HepG2 (cell line): Measurements from ENCODE around the gene OASL. TPM values are rescaled to one million over a fixed set of nuclear protein-coding genes. Genes with fewer than 3 reads are reported as not detected.

Experiments
- ATAC-seq: fragments of 200-7000 bp; cut with Tn5 transposase; 3 replicates; pipeline ENCODE4 v1.9.1; 2020; ENCODE audit warnings: mild to moderate bottlenecking, moderate library complexity
- BruUV-seq: library from RNA; stranded (reverse); fragments of 400-500 nt; replicated peaks from 2 replicates; lab custom pipeline; 2021; lab: Mats Ljungman, UMichigan
- CTCF ChIA-PET: fragments of 300-600 bp; formaldehyde crosslinking; extraction: SDS; loops from one replicate; lab custom pipeline; 2021; ENCODE audit warnings: low total read pairs, inconsistent platforms, low intra/inter-chr PET ratio; lab: Yijun Ruan, JAX
- POLR2A ChIA-PET: fragments of 350-600 bp; sonication (Branson Sonifier 250); formaldehyde crosslinking; loops from one replicate; lab custom pipeline; 2020; ENCODE audit warnings: antibody characterized with exemption, inconsistent platforms; lab: Yijun Ruan, JAX
- DNase-seq: peaks from one replicate; pipeline ENCODE4 v3.0.0-alpha.2; 2015; ENCODE audit warnings: low spot score
- FAIRE-seq: peaks from 3 replicates; lab custom pipeline; 2011; peaks lifted over from hg19 to GRCh38; lab: Jason Lieb, UNC
- H2AFZ ChIP-seq: one replicate; pipeline ENCODE4 v1.6.1; 2011; ENCODE audit warnings: low read length, inconsistent platforms
- H3K27ac ChIP-seq: fragments of 300-600 bp; 3 replicates; pipeline ENCODE4 v1.8.0; 2011; ENCODE audit warnings: mixed run types, mild to moderate bottlenecking, mixed read lengths, low read length, inconsistent platforms; ENCODE audit not compliant: insufficient read depth; ENCODE audit errors: extremely low read length
- H3K27me3 ChIP-seq, 2 experiments: fragments of 200-600 bp in 1 of 2; 2 replicates in 1 of 2; 3 replicates in 1 of 2; pipeline versions ENCODE4 v1.6.0 to v1.8.0; 2011; ENCODE audit warnings: low read length in 2 of 2, mild to moderate bottlenecking in 2 of 2, moderate library complexity in 2 of 2, inconsistent platforms in 1 of 2; ENCODE audit not compliant: insufficient read depth in 2 of 2, control insufficient read depth in 1 of 2
- H3K36me3 ChIP-seq, 2 experiments: fragments of 200-600 bp in 1 of 2; replicated peaks in 1 of 2; 2 replicates in 1 of 2; 3 replicates in 1 of 2; pipeline versions ENCODE4 v1.5.1 to v1.8.0; 2011; ENCODE audit warnings: low read length in 2 of 2, inconsistent platforms in 1 of 2; ENCODE audit not compliant: insufficient read depth in 2 of 2, control insufficient read depth in 1 of 2
- H3K4me1 ChIP-seq: 2 replicates; pipeline ENCODE4 v1.5.1; 2012; ENCODE audit warnings: low read length, inconsistent platforms; ENCODE audit not compliant: insufficient read depth
- H3K4me2 ChIP-seq: 2 replicates; pipeline ENCODE4 v1.6.0; 2011; ENCODE audit warnings: low read depth, low read length, inconsistent platforms
- H3K4me3 ChIP-seq, 3 experiments: fragments of 200-600 bp in 1 of 3; sonication (generic), shearing (Covaris generic) in 1 of 3; replicated peaks in 1 of 3; 2 replicates each; pipeline ENCODE4 v1.5.1; 2011 to 2016; ENCODE audit warnings: low read length in 3 of 3, inconsistent platforms in 2 of 3, low read depth in 2 of 3, mild to moderate bottlenecking in 2 of 3, control low read depth in 1 of 3, mixed read lengths in 1 of 3; ENCODE audit not compliant: insufficient read depth in 1 of 3
- H3K79me2 ChIP-seq: one replicate; pipeline ENCODE4 v1.6.1; 2011; ENCODE audit warnings: low read length, inconsistent platforms; ENCODE audit not compliant: insufficient read depth
- H3K9ac ChIP-seq: 2 replicates; pipeline ENCODE4 v1.6.0; 2011; ENCODE audit warnings: mild to moderate bottlenecking, low read depth, low read length, inconsistent platforms; ENCODE audit not compliant: insufficient read depth
- H3K9me3 ChIP-seq: 2 replicates; pipeline ENCODE4 v1.5.1; 2012; ENCODE audit warnings: mild to moderate bottlenecking, low read length
- H4K20me1 ChIP-seq: 2 replicates; pipeline ENCODE4 v1.6.0; 2011; ENCODE audit warnings: inconsistent platforms, mild to moderate bottlenecking, low read length, moderate library complexity; ENCODE audit not compliant: insufficient read depth
- AGO2 ChIP-seq: fragments of 200-400 bp; formaldehyde crosslinking; optimal IDR thresholded peaks from 2 replicates; pipeline ENCODE3; 2017; ENCODE audit warnings: mild to moderate bottlenecking, low read depth, low read length, moderate library complexity
- RBFOX2 ChIP-seq: fragments of 200-400 bp; formaldehyde crosslinking; IDR thresholded peaks from 2 replicates; pipeline ENCODE4 v1.6.1; 2017; ENCODE audit warnings: low read depth, mild to moderate bottlenecking, low read length
- SRY ChIP-seq: sonication (generic); formaldehyde crosslinking; IDR thresholded peaks from 2 replicates; pipeline ENCODE4 v1.8.0; 2022; ENCODE audit warnings: mild to moderate bottlenecking, missing genetic modification reagents
- TFAP4 ChIP-seq: sonication (generic); IDR thresholded peaks from 2 replicates; pipeline ENCODE4 v1.6.1; 2016; ENCODE audit warnings: low read depth, borderline replicate concordance
- ZFX ChIP-seq: sonication (generic); formaldehyde crosslinking; IDR thresholded peaks from 2 replicates; pipeline ENCODE4 v1.4.0; 2020; ENCODE audit warnings: mild to moderate bottlenecking, low read depth, missing genetic modification reagents, moderate library complexity
- ZNF740 ChIP-seq: sonication (generic); formaldehyde crosslinking; IDR thresholded peaks from 2 replicates; pipeline ENCODE4 v1.4.0; 2020; ENCODE audit warnings: missing genetic modification reagents
- ZSCAN30 ChIP-seq: sonication (generic); formaldehyde crosslinking; IDR thresholded peaks from 2 replicates; pipeline ENCODE4 v1.5.0; 2020; ENCODE audit warnings: mild to moderate bottlenecking, missing genetic modification reagents
- WGBS: methylation state at CpG from one replicate; pipeline ENCODE4 v1.1.6; 2017; ENCODE audit warnings: low lambda C conversion rate; 5-methylcytosine and 5-hydroxymethylcytosine counted together
- in situ Hi-C: cut with HindIII; loops from 2 replicates; pipeline ENCODE4 v1.10.0; 2017; ENCODE audit warnings: low pct_unique_long_range_greater_than_20kb; ENCODE audit not compliant: extremely low pct_ligation_motif_present
- intact Hi-C: fragments of 100-400 bp; cut with micrococcal nuclease; formaldehyde crosslinking; loops from one replicate; pipeline ENCODE4 v1.10.0; 2022; ENCODE audit not compliant: unreplicated experiment
- polyA plus RNA-seq, 8 experiments: library from polyadenylated mRNA; depleted of rRNA in 3 of 8; stranded (reverse) in 7 of 8; unstranded in 1 of 8; fragments of >200 nt; fragmentation: Illumina TruSeq in 4 of 8; extraction: Trizol in 4 of 8; gene quantifications; 2 replicates each; pipeline versions ENCODE4 v1.2.1 to v1.2.3, GENCODE V29; 2011 to 2016; ENCODE audit warnings: low read depth in 4 of 8, missing spikeins in 1 of 8, mixed read lengths in 1 of 8; ENCODE audit not compliant: insufficient read depth in 1 of 8
- total RNA-seq, 5 experiments: library from RNA; depleted of rRNA; stranded (reverse); fragments of >200 nt; fragmentation: Illumina TruSeq; extraction: Trizol; gene quantifications; 2 replicates each; pipeline ENCODE4 v1.2.3, GENCODE V29; 2016; ENCODE audit warnings: low read depth in 1 of 5
- TF ChIP-seq, protein P1 (sequence below): sonication (generic); formaldehyde crosslinking; IDR thresholded peaks from 2 replicates; pipeline ENCODE4 v1.4.0; 2020; ENCODE audit warnings: missing genetic modification reagents, mild to moderate bottlenecking, borderline replicate concordance

OASL gene
- total and polyA plus RNA-seq, 2 of the 13 experiments (the other 11 are each of a cell fraction or from before 2014, with no cell fraction given) = 0.11 to 0.22 TPM

- no peak for TF ChIP-seq ZNF740
These were observed 49.4 kb downstream of the OASL start (continued) for GRCh38 chr12:120989687-120990086.

DNA sequence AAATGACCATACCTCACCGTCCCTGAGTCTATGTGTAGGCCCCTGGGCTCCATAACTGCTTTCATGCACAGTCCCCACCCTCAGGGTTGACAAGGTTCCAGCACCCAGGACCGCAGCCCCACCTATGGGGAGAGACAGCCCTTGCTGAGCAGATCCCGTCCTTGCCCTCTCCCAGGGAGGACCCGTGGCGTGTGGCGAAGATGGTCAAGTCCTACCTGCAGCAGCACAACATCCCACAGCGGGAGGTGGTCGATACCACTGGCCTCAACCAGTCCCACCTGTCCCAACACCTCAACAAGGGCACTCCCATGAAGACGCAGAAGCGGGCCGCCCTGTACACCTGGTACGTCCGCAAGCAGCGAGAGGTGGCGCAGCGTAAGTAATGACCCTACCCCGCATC, 50.4 kb downstream of the OASL start:
- TF ChIP-seq RBFOX2 (peak; percentile 54), AGO2 (peak; percentile 88), ZFX (no peak), TFAP4 (no peak), ZSCAN30 (CRISPR knock-in tag) (no peak), SRY (CRISPR knock-in tag) (no peak)
- TF ChIP-seq, protein P1, sequence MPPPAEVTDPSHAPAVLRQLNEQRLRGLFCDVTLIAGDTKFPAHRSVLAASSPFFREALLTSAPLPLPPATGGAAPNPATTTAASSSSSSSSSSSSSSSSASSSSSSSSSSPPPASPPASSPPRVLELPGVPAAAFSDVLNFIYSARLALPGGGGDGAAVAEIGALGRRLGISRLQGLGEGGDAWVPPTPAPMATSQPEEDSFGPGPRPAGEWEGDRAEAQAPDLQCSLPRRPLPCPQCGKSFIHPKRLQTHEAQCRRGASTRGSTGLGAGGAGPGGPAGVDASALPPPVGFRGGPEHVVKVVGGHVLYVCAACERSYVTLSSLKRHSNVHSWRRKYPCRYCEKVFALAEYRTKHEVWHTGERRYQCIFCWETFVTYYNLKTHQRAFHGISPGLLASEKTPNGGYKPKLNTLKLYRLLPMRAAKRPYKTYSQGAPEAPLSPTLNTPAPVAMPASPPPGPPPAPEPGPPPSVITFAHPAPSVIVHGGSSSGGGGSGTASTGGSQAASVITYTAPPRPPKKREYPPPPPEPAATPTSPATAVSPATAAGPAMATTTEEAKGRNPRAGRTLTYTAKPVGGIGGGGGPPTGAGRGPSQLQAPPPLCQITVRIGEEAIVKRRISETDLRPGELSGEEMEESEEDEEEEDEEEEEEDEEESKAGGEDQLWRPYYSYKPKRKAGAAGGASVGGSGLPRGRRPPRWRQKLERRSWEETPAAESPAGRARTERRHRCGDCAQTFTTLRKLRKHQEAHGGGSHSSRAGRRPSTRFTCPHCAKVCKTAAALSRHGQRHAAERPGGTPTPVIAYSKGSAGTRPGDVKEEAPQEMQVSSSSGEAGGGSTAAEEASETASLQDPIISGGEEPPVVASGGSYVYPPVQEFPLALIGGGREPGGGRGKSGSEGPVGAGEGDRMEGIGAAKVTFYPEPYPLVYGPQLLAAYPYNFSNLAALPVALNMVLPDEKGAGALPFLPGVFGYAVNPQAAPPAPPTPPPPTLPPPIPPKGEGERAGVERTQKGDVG (CRISPR knock-in tag) = no peak
- Histone ChIP-seq H2AFZ (no peak overlapping the region), H3K27ac (no peak overlapping the region), H3K36me3 (peaks cover 26 to 46% of the 10 kb centered on the region in 2 experiments), H3K4me2 (no peak overlapping the region), H4K20me1 (no peaks in the 10 kb centered on the region), H3K9me3 (no peaks in the 10 kb centered on the region), H3K4me1 (peaks cover 25% of the 10 kb centered on the region), H3K4me3 (no peak overlapping the region), H3K27me3 (no peaks in the 10 kb centered on the region), H3K79me2 (peaks cover 11% of the 10 kb centered on the region), H3K9ac (no peak overlapping the region)
- in situ Hi-C loops = no loop called here
- BruUV-seq = no TSS peak
- FAIRE-seq (no peak), DNase-seq (no peak), ATAC-seq (peak; percentile 33; the same call in 2 of the 3 replicates)
- POLR2A ChIA-PET = interaction anchor here (5.5 kb wide), 1 partner anchor 9 kb away, joined by 56 read pairs; the partner anchor contains the start of gene HNF1A
- CTCF ChIA-PET = no interaction called here
- intact Hi-C loops = no loop called here
- WGBS = 100% methylated on average over 17 of the region's 17 CpGs
